Measurements from ENCODE around the gene SLC25A17. TPM values are rescaled to one million over a fixed set of nuclear protein-coding genes. Genes with fewer than 3 reads are reported as not detected.
"Not testable (repeated sequence)": the region's sequence is repeated elsewhere in the genome, so short reads cannot be mapped to it uniquely, and the experiment has no call there.

SLC25A17 gene
- polyA plus RNA-seq, 5 donors, result 31.3 to 40.1 (median 33.0) TPM

DNA sequence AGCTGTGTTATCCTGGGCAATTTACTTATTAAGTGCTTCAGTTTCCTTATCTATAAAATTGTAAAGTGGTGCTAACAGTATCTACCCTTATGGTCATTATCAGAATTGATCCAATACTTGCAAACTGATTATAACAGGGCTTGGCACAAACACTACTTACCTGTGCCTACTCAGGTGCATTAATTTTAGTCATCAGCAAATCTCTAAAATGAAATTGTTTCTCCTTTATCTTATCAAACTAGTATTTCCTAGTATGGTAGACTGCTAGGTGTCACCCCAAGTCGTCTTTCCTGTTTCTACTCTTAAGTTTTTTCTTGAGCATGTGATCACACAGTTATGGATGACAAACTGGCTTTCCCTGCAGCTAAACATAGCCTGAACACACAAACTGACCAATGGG is 4.3 kb upstream of the SLC25A17 start:
- no peak for DNase-seq

DNA sequence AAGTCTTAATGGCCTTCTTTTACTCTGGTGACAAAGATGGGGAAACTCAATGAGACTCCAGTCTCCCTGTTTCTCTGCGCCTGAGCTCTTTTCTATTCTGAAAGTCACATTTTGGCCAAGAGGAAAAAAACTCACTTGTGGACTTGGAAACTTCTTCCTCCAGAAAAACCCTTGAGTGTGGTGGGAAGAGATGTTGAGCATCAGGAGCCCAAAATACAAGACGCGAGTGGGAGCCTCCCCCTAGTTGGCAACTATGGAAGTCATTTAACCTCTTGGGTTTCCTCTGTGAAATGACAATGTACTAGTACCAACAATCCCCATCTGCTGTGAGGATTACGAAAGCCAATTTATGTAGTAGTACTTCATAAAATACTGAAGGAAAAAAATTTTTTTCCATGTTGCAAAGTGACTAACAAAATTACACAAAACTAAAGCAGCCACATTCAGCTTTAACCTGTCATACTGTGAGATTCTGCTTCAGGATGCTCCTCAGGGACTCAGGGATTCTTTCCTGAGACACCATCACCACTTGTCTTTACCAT is 524 bp upstream of the SLC25A17 start:
- no peak for DNase-seq

DNA sequence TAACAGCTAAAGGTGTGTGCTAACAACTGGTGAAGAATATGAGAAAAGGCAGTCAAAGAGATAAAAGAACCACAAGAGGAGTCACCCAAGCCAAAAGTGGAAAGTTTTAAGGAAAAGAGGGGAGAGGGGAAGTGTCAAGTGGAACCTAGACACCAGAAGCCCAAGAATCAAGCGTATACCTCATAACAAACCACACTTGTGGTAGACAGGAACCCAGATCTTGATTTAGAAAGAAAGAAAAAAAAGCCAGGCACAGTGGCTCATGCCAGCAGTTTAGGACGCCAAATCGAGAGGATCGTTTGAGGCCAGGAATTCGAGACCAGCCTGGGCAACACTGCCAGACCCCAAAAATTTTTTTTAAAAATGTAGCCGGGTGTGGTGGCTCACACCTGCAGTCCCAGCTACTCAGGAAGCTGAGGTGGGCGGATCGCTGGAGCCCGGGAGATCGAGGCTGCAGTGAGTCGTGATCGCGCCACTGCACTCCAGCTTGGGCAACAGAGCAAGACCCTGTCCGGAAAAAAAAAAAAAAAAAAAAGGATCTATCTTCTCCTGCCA is 877 bp downstream of the SLC25A17 start:
- no peak for DNase-seq

DNA sequence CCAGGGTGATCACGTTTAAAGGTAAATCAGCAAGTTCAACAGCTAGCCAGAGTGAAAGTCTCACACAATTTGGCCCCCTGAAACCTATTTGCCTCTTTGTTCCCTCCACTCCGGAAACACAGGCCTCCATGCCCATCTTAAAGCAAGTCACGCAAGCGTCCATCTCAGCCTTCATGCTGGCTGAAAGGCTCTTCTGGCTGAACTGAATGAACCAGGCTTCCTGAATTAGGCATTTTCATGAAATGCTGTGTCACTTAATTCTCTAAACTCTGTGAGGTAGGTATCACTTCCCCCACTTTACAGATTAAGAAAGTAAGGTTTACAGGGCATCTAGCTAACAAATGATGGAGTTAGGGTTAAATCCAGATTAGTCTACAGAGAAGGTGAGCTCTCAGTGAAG is 1.4 kb downstream of the SLC25A17 start:
- DNase-seq, result no peak

DNA sequence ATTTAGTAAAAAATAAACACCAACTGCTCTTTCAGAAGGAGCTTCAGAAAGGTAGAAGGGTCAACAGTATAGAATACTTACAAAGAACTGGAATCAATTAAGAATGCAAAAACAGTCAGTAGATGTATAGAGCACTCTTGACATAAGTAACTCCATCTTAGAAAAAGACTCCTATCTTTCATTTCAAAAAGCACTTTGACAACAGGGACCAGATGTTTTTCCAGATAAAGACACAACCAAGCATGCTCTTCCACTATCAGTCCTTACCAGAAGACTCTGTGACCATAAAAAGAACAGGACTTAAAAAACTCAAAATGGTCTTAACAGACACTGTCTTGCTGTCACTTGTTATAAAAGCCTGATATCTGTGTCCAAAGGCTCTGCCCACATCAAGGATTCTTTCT is 5.2 kb downstream of the SLC25A17 start:
- DNase-seq, result no peak

GRCh38 chr22:40808018-40808841 is 10.9 kb downstream of the SLC25A17 start:
- no peak for DNase-seq

- no peak for DNase-seq
Observed at GRCh38 chr22:40806711-40807110, 12.4 kb downstream of the SLC25A17 start.

DNA sequence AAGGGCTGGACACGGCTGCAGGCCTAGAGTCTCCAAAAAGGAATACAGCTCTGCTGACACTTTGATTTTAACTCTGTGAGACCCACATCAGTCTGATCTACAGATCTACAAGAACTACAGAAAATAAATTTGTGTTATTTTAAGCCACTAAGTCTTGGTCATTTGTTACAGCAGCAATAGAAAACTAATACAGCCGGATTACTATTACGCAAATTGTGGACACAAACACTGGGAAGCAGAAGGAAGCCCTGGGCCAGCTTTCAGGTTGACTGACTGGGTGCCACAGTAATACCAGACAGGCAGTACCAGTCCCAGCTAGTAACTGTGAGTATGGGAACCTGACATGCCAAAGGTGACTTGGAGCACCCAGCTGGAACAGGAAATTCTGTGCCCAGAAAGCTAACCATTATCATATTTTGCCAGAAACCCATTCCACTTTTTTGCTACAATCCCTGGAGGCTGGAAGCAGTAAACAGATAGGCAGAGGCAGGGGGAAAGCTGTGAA is 13.4 kb downstream of the SLC25A17 start:
- no peak for DNase-seq

DNA sequence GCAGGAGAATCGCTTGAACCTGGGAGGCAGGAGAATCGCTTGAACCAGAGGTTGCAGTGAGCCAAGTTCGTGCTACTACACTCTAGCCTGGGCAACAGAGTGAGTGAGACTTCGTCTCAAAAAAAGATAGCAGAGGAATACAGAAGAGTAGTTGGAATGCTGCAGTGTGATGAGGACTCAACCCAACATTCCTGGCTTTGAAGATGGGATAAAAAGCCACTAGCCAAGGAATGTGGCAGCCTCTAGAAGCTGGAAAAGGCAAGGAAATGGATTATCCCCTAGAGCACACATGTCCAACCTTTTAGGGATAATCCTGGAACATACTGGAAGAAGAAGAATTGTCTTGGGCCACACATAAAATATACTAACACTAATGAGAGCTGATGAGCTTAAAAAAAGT is 13.9 kb downstream of the SLC25A17 start:
- no peak for DNase-seq

DNA sequence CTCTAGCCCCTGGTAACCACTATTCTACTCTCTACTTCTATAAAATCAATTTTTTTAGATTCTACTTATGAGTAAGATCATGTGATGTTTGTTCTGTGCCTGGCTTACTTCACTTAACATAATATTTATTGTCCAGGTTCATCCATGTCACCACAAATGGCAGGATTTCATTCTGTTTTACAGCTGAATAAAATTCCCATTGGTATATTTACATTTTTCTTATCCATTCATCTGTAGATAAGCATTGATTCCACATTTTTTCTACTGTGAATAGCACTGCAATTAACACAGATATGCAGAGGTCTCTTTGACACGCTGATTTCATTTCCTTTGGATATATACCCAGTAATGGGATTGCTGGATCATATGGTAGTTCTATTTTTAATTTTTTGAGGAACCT is 15.8 kb downstream of the SLC25A17 start:
- DNase-seq, result no peak

DNA sequence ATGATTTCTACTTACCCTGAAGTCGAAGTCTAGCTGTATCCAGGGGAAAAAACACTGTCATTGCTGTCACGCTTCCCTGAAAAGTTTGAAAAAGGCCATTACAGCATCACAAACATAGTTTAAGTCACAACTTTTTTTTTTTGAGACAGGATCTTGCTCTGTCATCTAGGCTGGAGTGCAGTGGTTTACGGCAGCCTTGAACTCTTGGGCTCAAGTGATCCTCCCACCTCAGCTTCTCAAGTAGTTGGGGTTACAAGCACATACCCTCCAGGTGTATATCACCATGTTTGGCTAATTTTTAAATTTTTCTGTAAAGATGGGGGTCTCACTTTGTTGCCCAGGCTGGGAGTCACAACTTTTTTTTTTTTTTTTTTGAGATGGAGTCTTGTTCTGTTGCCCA is 20.1 kb downstream of the SLC25A17 start:
- DNase-seq, result no peak

- DNase-seq, result no peak
Observed at GRCh38 chr22:40797427-40797826, 21.7 kb downstream of the SLC25A17 start.

GRCh38 chr22:40792451-40792850 is 26.7 kb downstream of the SLC25A17 start:
- DNase-seq, result no peak

- DNase-seq, result no peak
Observed at GRCh38 chr22:40791241-40791640, 27.9 kb downstream of the SLC25A17 start.

GRCh38 chr22:40789131-40789530 is 30.0 kb downstream of the SLC25A17 start:
- DNase-seq, result no peak

GRCh38 chr22:40782521-40782920 is 36.6 kb downstream of the SLC25A17 start:
- no peak for DNase-seq

DNA sequence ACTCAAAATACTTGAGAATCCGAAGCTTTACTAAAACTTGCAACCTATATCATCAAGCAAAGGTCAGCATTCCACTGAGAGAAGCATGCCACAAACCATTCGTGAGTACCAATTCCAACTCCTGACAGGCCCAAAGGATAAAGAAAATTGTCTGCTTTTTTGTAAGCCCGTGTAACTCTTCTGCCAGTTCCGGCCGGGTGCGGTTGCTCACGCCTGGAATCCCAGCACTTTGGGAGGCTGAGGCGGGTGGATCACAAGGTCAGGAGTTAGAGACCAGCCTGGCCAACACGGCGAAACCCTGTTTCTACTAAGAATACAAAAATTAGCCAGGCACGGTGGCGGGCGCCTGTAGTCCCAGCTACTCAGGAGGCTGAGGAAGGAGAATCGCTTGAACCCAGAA is 37.4 kb downstream of the SLC25A17 start:
- DNase-seq, result not testable (repeated sequence)

- no peak for DNase-seq
Observed at GRCh38 chr22:40769761-40770160, 49.4 kb downstream of the SLC25A17 start.

- no peak for DNase-seq
Observed at GRCh38 chr22:40768206-40768605, 50.9 kb downstream of the SLC25A17 start.

GRCh38 chr22:40766956-40767355 is 52.2 kb downstream of the SLC25A17 start:
- DNase-seq, result no peak

GRCh38 chr22:40764763-40765441 is 54.2 kb downstream of the SLC25A17 start:
- no peak for DNase-seq

- DNase-seq, result no peak
Observed at GRCh38 chr22:40759294-40759840, 59.8 kb downstream of the SLC25A17 start.

Data from right lung (tissue), 5 donors.